NB4 (cell line): ENCODE data around the gene DCC.

Source experiments
- DNase-seq: peaks from one replicate; pipeline ENCODE4 v3.0.0; 2010; ENCODE audit warnings: low read depth
- H3K4me3 ChIP-seq: one replicate; pipeline ENCODE4 v1.5.1; 2011; ENCODE audit warnings: mild to moderate bottlenecking, low read depth, low read length, moderate library complexity
- MAX ChIP-seq: IDR thresholded peaks from 2 replicates; pipeline ENCODE4 v1.6.1; 2011; ENCODE audit warnings: low read depth, low read length
- MYC ChIP-seq: IDR thresholded peaks from 2 replicates; pipeline ENCODE4 v1.6.1; 2011; ENCODE audit warnings: low read depth, low read length
- POLR2A ChIP-seq: IDR thresholded peaks from 2 replicates; pipeline ENCODE4 v1.6.1; 2011; ENCODE audit warnings: mild to moderate bottlenecking; ENCODE audit not compliant: insufficient read length; ENCODE audit errors: extremely low read depth
- TF ChIP-seq, protein P1 (sequence below): IDR thresholded peaks from one replicate; pipeline ENCODE4 v1.5.1; 2012; ENCODE audit warnings: low read depth, low read length

DCC gene

GRCh38 chr18:53527365-53527764 lies 1187.4 kb downstream of the DCC start:
- DNase-seq, result no peak
- no peak for TF ChIP-seq MAX
- no peak for TF ChIP-seq POLR2A
- no peak for TF ChIP-seq MYC
- TF ChIP-seq, protein P1, sequence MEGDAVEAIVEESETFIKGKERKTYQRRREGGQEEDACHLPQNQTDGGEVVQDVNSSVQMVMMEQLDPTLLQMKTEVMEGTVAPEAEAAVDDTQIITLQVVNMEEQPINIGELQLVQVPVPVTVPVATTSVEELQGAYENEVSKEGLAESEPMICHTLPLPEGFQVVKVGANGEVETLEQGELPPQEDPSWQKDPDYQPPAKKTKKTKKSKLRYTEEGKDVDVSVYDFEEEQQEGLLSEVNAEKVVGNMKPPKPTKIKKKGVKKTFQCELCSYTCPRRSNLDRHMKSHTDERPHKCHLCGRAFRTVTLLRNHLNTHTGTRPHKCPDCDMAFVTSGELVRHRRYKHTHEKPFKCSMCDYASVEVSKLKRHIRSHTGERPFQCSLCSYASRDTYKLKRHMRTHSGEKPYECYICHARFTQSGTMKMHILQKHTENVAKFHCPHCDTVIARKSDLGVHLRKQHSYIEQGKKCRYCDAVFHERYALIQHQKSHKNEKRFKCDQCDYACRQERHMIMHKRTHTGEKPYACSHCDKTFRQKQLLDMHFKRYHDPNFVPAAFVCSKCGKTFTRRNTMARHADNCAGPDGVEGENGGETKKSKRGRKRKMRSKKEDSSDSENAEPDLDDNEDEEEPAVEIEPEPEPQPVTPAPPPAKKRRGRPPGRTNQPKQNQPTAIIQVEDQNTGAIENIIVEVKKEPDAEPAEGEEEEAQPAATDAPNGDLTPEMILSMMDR, result no peak
- no peak overlapping the region for H3K4me3 ChIP-seq

DNA sequence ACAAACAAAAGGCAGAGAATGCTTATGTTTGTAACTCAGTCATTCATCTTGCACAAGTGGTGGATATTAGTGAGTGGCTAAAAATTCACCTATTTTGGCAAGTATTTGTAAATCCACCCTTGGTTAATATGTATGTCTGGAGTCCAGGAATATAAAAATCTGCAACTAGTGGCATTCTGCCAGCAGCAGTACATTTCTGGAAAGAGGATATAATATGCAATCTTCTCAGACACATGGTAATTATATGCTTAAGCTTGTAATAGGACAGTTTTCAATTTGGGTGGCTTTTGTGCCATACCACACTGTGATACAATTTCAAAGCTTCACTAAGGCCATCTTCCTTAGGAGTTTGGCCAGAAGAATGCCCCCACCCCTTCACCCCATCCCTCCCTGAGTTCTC lies 1191.2 kb downstream of the DCC start:
- TF ChIP-seq MYC (no peak), MAX (no peak), POLR2A (no peak)
- TF ChIP-seq, protein P1, result no peak
- H3K4me3 ChIP-seq, result no peak overlapping the region
- no peak for DNase-seq

DNA sequence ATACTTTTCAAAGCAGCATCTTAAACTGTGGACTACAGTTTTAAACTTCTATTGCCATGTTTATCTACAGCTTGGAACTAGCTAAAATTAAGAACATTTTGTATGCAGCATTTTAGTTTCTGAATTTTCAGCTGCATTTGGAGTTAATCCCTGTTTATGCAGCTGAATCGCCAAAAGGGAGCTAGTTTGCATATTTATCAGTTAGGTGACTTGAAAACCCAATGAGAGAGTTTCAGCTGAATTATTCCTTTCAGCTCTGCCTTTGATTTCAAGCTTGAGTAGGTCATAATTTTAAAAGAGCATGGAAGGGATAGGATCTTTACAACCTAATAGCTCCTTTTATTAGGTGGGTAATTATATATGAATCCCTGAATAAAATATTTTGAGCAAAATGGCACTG lies 1191.9 kb downstream of the DCC start:
- TF ChIP-seq MAX (no peak), MYC (no peak), POLR2A (no peak)
- TF ChIP-seq, protein P1, result no peak
- H3K4me3 ChIP-seq, result no peak overlapping the region
- DNase-seq, result no peak

DNA sequence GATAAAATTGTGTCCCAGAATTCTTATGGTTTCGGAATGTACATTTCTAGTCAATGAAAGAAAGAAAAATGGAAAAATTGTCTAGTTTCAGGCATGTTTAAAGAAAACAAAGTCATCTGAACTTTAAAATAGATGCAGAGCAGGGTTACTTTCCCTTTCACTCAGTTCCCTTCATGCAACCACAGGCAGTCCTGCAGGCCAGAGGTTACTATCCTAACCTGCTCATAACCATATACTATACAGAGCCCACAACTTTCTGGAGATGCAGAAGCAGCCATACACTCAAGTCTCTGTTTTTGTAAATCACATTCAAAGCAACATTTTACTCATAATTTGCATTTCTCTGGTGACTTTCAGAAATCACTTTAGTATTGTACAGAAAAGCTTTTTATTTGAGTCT lies 1194.2 kb downstream of the DCC start:
- TF ChIP-seq MAX (no peak), MYC (no peak), POLR2A (no peak)
- TF ChIP-seq, protein P1, result no peak
- no peak overlapping the region for H3K4me3 ChIP-seq
- DNase-seq, result no peak

- TF ChIP-seq MAX (no peak), MYC (no peak), POLR2A (no peak)
- TF ChIP-seq, protein P1, result no peak
- no peak for DNase-seq
- no peak overlapping the region for H3K4me3 ChIP-seq
Measured at GRCh38 chr18:53534695-53535094, 1194.7 kb downstream of the DCC start.

- TF ChIP-seq, protein P1, result no peak
- TF ChIP-seq POLR2A, result no peak
- no peak for TF ChIP-seq MAX
- no peak for TF ChIP-seq MYC
- no peak overlapping the region for H3K4me3 ChIP-seq
- DNase-seq, result no peak
Measured at GRCh38 chr18:53536908-53537307, 1196.9 kb downstream of the DCC start.
